ENCODE measurements around the gene COA1.
A peak's percentile ranks its signal among the peaks of the same experiment; 100 is the strongest.

COA1 gene

GRCh38 chr7:43700059-43700501, 29.2 kb downstream of the COA1 start:
- peak; percentile 63 for TF ChIP-seq CTCF (IDR thresholded peaks at IDR 0.05)

GRCh38 chr7:43698460-43699255, 30.7 kb downstream of the COA1 start:
- Histone ChIP-seq H3K27me3 (ENCODE audit: control insufficient read depth, insufficient read depth, low read length) (no peaks in the 10 kb centered on the region), H3K79me2 (peaks cover 44% of the 10 kb centered on the region), H3K27ac (no peak overlapping the region), H3K36me3 (ENCODE audit: control insufficient read depth, insufficient read depth, low read length) (no peaks in the 10 kb centered on the region), H3K4me2 (ENCODE audit: low read length) (no peak overlapping the region), H3K4me1 (no peaks in the 10 kb centered on the region), H3K9ac (no peak overlapping the region), H2AFZ (no peak overlapping the region), H3K9me3 (ENCODE audit: control insufficient read depth, low read length) (no peaks in the 10 kb centered on the region), H3K4me3 (ENCODE audit: low read depth, low read length) (no peak overlapping the region)
- TF ChIP-seq CTCF (IDR thresholded peaks at IDR 0.05): no peak

More at GRCh38 chr7:43700059-43700501, 29.2 kb downstream of the COA1 start:
- Histone ChIP-seq H3K79me2 (peaks cover 30% of the 10 kb centered on the region), H3K27ac (no peak overlapping the region), H3K27me3 (ENCODE audit: control insufficient read depth, insufficient read depth, low read length) (no peaks in the 10 kb centered on the region), H2AFZ (no peak overlapping the region), H3K4me2 (ENCODE audit: low read length) (no peak overlapping the region), H3K9me3 (ENCODE audit: control insufficient read depth, low read length) (no peaks in the 10 kb centered on the region), H3K4me3 (ENCODE audit: low read depth, low read length) (no peak overlapping the region), H3K36me3 (ENCODE audit: control insufficient read depth, insufficient read depth, low read length) (no peaks in the 10 kb centered on the region), H3K4me1 (peaks cover 2% of the 10 kb centered on the region), H3K9ac (no peak overlapping the region)

- Histone ChIP-seq H3K9ac (no peak overlapping the region), H3K4me1 (no peaks in the 10 kb centered on the region), H3K79me2 (peaks cover 53% of the 10 kb centered on the region), H3K36me3 (ENCODE audit: control insufficient read depth, insufficient read depth, low read length) (no peaks in the 10 kb centered on the region), H3K9me3 (ENCODE audit: control insufficient read depth, low read length) (no peaks in the 10 kb centered on the region), H3K27me3 (ENCODE audit: control insufficient read depth, insufficient read depth, low read length) (no peaks in the 10 kb centered on the region), H2AFZ (no peak overlapping the region), H3K27ac (no peak overlapping the region), H3K4me3 (ENCODE audit: low read depth, low read length) (no peak overlapping the region), H3K4me2 (ENCODE audit: low read length) (no peak overlapping the region)
- no peak for TF ChIP-seq CTCF (IDR thresholded peaks at IDR 0.05)
Measured at GRCh38 chr7:43697690-43698089, 31.6 kb downstream of the COA1 start.

GRCh38 chr7:43695365-43695764, 34.0 kb downstream of the COA1 start:
- no peaks in the 10 kb centered on the region for H3K4me1 ChIP-seq
- H3K9me3 ChIP-seq (ENCODE audit: control insufficient read depth, low read length): no peaks in the 10 kb centered on the region
- no peak overlapping the region for H2AFZ ChIP-seq
- TF ChIP-seq CTCF (IDR thresholded peaks at IDR 0.05): no peak
- no peak overlapping the region for H3K4me2 ChIP-seq (ENCODE audit: low read length)
- H3K4me3 ChIP-seq (ENCODE audit: low read depth, low read length): no peak overlapping the region
- no peaks in the 10 kb centered on the region for H3K27me3 ChIP-seq (ENCODE audit: control insufficient read depth, insufficient read depth, low read length)
- no peaks in the 10 kb centered on the region for H3K36me3 ChIP-seq (ENCODE audit: control insufficient read depth, insufficient read depth, low read length)
- H3K9ac ChIP-seq: no peak overlapping the region
- H3K27ac ChIP-seq: no peak overlapping the region
- H3K79me2 ChIP-seq: peaks cover 55% of the 10 kb centered on the region

- no peaks in the 10 kb centered on the region for H3K4me1 ChIP-seq
- peaks cover 56% of the 10 kb centered on the region for H3K79me2 ChIP-seq
- no peak overlapping the region for H3K4me2 ChIP-seq (ENCODE audit: low read length)
- H3K27me3 ChIP-seq (ENCODE audit: control insufficient read depth, insufficient read depth, low read length): no peaks in the 10 kb centered on the region
- H3K4me3 ChIP-seq (ENCODE audit: low read depth, low read length): no peak overlapping the region
- TF ChIP-seq CTCF (IDR thresholded peaks at IDR 0.05): no peak
- no peak overlapping the region for H3K9ac ChIP-seq
- no peak overlapping the region for H3K27ac ChIP-seq
- H3K9me3 ChIP-seq (ENCODE audit: control insufficient read depth, low read length): no peaks in the 10 kb centered on the region
- no peaks in the 10 kb centered on the region for H3K36me3 ChIP-seq (ENCODE audit: control insufficient read depth, insufficient read depth, low read length)
- H2AFZ ChIP-seq: no peak overlapping the region
Measured at GRCh38 chr7:43694399-43694748, 34.9 kb downstream of the COA1 start.

Data from parathyroid adenoma (tissue), 2 donors.